ENCODE data around the gene LMX1A.

Gene LMX1A

DNA sequence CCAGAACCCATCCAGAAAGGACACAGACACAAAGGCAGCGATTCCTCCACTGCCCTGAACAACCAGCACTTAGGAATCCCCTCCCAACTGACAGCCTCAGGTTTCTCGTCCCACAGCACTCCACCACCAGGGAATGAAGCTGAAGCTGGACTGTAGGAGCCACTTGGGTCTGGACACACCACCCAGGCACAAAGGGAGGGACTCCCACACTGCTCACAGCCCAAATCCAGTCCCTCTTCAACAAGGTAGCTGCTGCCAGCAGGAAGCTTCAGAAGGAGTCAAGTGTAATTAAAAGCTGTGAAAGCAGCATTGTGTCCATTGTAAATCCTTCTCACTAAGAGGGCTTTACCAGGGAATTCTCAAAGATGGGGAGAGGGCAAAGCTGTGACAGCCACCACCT, 29.0 kb downstream of the LMX1A start:
- DNase-seq (ENCODE audit: low read depth) = no peak
- H3K4me3 ChIP-seq (ENCODE audit: low read length) = no peak overlapping the region
- TF ChIP-seq, protein P1, sequence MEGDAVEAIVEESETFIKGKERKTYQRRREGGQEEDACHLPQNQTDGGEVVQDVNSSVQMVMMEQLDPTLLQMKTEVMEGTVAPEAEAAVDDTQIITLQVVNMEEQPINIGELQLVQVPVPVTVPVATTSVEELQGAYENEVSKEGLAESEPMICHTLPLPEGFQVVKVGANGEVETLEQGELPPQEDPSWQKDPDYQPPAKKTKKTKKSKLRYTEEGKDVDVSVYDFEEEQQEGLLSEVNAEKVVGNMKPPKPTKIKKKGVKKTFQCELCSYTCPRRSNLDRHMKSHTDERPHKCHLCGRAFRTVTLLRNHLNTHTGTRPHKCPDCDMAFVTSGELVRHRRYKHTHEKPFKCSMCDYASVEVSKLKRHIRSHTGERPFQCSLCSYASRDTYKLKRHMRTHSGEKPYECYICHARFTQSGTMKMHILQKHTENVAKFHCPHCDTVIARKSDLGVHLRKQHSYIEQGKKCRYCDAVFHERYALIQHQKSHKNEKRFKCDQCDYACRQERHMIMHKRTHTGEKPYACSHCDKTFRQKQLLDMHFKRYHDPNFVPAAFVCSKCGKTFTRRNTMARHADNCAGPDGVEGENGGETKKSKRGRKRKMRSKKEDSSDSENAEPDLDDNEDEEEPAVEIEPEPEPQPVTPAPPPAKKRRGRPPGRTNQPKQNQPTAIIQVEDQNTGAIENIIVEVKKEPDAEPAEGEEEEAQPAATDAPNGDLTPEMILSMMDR (conservative IDR thresholded peaks at IDR 0.05; ENCODE audit: low read length) = no peak

DNA sequence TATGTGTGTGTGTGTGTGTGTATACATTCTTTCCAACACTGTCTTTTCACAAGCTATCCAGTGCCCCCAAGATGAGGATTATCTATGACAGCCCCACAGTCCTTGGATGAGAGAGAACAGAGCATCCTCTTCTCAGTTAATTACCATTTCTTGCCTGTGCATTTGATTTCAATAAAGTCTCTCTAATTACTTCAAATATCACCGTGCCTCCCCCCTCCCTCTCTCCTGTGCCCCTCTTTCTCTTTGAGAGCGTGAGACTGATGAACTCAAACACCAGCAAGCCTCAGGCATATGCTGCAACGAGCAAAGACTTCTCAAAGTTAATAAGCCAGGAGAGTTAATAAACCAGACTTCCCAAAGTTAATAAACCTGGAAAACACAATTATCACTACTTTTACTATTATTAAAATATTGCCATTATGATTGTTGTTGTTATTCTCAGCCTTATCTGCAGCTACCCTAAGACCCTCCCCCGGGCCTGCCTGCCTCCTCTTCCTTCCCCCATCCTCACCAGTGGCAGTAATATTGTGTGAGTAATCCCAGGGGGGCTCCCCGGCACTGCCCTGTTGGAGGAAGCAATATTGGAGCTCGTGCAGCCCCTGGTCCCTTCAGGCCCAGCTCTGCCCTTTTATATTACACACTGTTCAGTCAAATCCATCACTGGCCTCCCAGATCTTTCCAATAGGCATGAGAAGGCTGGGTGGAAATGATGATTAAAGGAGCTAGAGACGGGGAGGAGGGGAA, 30.9 kb downstream of the LMX1A start:
- TF ChIP-seq, protein P1 (conservative IDR thresholded peaks at IDR 0.05; ENCODE audit: low read length) = no peak
- DNase-seq (ENCODE audit: low read depth) = no peak
- H3K4me3 ChIP-seq (ENCODE audit: low read length) = no peak overlapping the region

DNA sequence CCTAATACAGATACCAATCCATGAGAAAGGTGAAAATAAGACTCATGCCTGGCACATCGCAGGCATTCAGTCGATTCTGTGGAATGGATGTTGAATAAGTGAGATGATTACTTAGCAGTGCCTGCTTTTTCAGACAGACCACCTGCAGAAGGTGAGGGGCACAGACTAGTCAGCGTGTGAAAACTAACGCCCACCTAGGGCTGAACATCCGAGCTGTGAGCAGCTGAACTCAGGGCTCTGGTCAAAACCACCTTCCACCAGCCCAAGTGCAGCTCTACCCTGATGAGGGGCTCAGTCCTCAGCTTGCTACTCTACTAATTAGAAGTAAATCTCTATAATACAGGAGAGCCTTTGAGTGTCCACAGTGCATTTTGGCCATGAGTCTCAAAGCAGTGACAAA, 32.5 kb downstream of the LMX1A start:
- no peak overlapping the region for H3K4me3 ChIP-seq (ENCODE audit: low read length)
- DNase-seq (ENCODE audit: low read depth) = no peak
- TF ChIP-seq, protein P1 (conservative IDR thresholded peaks at IDR 0.05; ENCODE audit: low read length) = no peak

DNA sequence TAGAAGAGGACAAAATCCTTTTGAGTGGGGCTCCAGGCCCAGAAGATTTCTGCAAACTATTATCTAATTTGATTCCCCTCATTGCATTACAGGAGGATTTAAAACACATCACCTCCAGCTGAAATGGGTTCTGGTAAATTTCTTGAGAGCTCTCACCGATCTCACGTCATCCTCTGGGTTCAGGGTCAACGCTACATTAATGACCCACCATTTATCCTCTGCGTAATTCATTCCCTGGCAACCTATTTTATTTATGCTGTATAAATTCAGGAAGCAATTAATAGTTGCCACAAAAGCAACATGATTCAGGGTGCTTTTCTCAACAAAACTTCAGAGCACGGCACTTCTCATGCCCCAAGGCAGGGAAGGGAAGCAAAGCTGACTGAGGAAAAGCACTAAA, 38.9 kb downstream of the LMX1A start:
- H3K4me3 ChIP-seq (ENCODE audit: low read length) = no peak overlapping the region
- TF ChIP-seq, protein P1 (conservative IDR thresholded peaks at IDR 0.05; ENCODE audit: low read length) = no peak
- DNase-seq (ENCODE audit: low read depth) = no peak

DNA sequence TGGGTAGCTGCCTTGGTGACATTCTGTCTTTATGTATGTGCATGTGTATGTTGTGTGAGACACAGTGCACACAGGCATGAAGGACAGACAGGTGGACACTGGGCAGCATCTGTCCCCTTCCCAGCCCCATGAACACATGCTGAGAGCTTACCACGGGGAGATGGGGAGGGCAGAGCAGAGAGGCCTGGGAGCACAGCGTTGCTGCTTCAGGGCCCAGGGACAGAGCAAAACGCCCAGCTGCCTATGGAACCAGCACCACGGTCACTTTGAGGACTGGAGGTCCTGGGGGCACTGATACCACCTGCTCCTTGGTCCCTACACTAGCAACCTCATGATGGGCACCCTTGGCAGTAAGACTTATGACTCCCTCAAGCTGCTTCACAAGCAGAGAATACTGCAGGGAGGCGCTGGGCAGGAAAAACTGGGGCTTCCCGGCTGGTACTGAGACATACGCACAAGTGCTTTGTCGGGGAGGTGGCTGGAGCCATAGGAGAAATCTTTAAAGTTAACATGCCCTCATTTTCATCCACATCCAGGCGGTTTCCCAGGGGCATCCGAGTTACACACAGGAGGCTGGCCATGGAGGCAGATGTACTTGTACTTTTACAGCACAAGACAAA, 40.3 kb downstream of the LMX1A start:
- TF ChIP-seq, protein P1 (conservative IDR thresholded peaks at IDR 0.05; ENCODE audit: low read length) = no peak
- no peak overlapping the region for H3K4me3 ChIP-seq (ENCODE audit: low read length)
- DNase-seq (ENCODE audit: low read depth) = no peak

DNA sequence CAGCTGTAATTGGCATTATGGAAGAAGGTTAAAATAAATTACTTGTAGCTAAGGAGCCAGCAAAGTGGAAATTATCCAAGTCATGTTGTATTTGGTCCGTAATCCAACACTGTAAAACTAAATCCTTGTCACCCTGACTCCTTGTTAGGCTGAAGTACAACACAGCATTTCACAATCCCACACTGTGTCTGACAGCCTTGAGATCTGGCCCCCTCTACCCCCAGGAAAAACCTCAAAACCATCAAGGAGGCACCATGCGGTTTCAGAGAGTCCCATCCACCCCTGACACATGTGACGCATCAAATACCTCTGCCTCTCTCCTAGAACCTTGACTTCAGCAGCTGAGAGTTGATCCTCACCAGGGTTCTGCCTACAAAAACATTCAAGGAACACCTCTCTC, 41.0 kb downstream of the LMX1A start:
- TF ChIP-seq, protein P1 (conservative IDR thresholded peaks at IDR 0.05; ENCODE audit: low read length) = no peak
- DNase-seq (ENCODE audit: low read depth) = no peak
- no peak overlapping the region for H3K4me3 ChIP-seq (ENCODE audit: low read length)

DNA sequence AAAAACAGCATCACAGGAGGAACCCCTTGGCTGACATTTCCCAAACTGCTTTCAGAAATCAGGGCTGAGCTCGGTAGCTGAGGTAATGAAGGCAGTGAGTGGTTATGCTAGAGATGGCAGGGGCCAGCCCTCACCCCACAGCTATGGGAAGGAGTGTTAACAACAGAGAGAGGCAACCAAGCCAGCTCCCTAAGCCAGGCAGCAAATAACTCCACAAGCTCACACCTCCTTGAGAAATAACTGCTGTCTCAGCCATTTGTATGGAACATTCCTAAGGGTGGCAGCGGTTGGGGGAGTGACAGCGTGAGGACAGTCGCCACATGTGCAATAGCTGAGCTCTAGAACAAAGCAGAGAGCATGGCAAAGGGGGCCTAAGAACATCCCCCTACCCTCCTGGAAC, 42.6 kb downstream of the LMX1A start:
- no peak overlapping the region for H3K4me3 ChIP-seq (ENCODE audit: low read length)
- DNase-seq (ENCODE audit: low read depth) = no peak
- TF ChIP-seq, protein P1 (conservative IDR thresholded peaks at IDR 0.05; ENCODE audit: low read length) = no peak
